HG02943 (cell line): ENCODE measurements around the gene SPATA22.
"Not testable (repeated sequence)": the region's sequence is repeated elsewhere in the genome, so short reads cannot be mapped to it uniquely, and the experiment has no call there.

Source experiments
- ATAC-seq: cut with Tn5 transposase; IDR thresholded peaks from one replicate; pipeline ENCODE4 v1.9.1; 2021; ENCODE audit warnings: mild to moderate bottlenecking, low read depth, moderate library complexity; ENCODE audit not compliant: unreplicated experiment

Gene SPATA22

DNA sequence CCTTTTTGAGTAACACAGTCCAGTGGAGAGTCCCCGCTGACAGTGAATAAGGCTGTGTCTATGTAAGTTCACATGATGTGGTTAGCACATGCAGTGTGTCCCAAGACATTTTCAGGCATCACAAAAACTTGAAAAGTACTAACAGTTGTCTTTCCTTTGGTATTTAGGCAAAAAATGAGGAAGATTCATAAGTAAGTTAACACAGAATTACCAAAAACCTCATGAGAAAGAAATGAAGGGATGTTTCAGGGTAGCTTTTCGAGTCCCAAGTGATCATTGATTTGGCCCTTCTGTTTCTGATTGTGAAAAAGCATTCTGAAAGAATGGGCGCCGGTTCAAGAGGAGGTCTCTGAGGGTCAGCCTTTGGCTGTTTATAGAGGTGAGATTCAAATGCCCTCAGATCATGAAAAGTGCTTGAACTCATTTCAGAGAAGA, 3.6 kb upstream of the SPATA22 start:
- no peak for ATAC-seq

- no peak for ATAC-seq
Measured at GRCh38 chr17:3474212-3474611, 2.6 kb upstream of the SPATA22 start.

- ATAC-seq = no peak
Measured at GRCh38 chr17:3472137-3472536, 518 bp upstream of the SPATA22 start.

DNA sequence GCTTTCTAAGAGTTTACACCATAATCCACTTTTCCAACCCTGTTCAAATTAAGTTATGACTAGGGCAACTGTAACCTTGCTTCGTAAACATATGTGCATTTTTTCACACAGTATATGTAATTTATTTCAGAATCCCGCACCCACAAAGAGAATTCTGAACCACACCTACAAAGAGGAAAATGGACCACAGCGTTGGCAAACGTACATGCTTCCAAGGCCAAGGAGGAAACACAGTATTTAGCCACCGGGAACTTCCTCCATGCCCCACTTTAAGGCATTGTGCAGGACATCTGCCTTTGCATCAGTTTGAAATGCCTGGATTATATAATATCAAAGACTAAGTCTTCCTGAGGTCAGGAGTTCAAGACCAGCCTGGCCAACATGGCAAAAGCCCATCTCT, 2.1 kb downstream of the SPATA22 start:
- no peak for ATAC-seq

DNA sequence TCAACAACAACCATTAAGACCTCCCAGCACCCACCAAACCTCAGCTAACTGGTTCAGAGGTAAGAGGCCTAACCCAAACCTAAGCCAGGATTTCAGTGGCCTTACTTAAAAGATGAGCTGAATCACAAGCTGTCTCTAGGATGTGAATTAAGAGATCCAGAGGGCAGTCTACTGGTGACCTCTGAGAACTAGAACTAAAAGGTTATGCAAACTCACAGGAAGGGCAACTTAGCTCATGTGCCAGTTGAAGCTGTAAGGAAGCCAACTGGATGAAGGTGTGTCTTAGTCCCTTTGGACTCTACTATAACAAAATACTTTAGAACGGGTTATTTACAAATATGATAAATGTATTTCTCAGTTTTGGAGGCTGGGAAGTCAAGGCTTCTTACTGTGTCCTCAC, 5.3 kb downstream of the SPATA22 start:
- ATAC-seq = not testable (repeated sequence)

DNA sequence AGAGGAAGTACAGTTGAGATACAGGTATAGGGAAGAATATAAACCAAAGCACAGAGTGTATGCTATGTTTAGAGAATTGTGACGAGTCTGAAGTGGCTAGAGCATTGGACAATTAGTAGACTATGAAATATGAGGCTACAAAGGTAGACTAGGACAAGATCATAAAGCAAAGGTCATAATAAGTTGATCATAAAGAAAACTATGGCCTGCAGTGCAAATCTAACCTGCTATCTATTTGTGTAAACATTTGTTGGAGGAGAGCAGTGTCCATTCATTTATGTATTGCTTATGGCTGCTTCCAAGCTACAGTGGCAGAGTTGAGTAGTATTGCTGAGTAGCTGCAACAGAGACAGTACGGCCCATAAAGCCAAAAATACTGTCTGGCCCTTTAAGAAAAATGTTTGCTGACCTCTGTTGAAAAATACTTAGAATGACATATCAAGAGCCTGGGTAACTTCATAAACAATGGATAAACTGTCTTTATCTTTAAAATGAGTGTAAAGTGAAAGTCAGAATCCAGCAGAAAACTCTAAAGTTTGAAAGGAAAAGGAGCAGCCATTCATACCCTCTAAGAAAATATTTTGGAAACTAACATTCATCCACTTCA, 23.5 kb downstream of the SPATA22 start:
- no peak for ATAC-seq

DNA sequence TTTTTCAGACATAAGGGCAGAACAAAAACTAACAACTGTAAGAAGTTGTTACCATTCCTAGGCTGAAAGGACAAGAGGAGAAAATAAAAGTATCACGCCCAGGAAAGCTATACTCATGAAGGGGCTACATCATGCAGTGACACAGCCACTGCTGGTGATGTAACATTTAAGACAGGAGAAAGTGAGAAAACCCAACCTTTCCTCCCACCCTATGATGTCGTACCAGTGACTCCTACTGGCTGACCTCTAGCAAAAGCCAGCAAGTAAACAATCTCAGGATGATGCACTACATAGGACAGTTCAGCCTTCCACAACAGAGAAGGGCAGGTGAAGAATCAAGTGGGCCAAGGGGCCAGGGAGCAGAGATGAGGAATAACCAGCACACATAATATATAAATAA, 24.0 kb downstream of the SPATA22 start:
- no peak for ATAC-seq

GRCh38 chr17:3440451-3440850, 31.2 kb downstream of the SPATA22 start:
- no peak for ATAC-seq

DNA sequence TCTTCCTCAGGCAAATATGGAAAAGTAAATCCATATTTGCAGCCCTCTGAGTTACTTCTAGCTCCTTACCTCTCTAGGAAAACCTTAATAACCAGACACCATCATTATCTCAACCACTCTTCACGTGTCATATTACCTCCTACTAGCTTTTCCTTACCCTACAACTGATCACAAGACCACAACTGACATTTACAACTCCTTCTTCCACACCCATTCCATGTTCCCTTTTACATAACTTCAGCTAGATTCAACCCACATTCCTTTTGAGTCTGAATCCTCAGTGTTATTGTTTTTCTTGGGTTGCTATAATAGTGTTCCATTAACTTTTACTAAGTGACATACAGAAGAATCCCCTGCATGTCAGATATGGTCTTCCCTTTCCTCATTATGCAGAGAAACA, 33.3 kb downstream of the SPATA22 start:
- ATAC-seq = no peak

DNA sequence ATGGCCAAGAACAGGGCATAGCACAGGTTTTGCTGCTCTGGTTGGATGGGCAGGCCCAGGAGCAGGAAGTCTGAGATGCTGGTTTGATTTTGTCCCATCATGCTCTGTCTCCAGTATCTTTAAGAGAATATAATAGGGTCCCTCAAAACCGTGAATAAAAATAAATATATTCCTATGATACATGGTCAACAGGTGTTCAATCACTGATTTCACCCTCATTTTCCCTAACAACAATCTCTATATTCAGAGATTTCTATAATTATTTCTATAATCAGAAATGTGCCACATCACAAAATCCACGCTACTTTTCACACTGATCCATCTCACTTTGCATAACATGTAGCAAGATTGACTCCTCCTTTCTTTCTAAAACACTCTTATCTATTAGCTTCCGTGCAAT, 37.9 kb downstream of the SPATA22 start, which contains the start of gene OR1E2:
OR1E2 (minus strand) TSS at position 101 of the 400 bp plus-strand sequence; CDS start at position 101, 0 bp downstream.
- ATAC-seq = no peak

- ATAC-seq = not testable (repeated sequence)
Measured at GRCh38 chr17:3433215-3433614, 38.4 kb downstream of the SPATA22 start.

GRCh38 chr17:3418222-3418621, 53.4 kb downstream of the SPATA22 start:
- no peak for ATAC-seq

DNA sequence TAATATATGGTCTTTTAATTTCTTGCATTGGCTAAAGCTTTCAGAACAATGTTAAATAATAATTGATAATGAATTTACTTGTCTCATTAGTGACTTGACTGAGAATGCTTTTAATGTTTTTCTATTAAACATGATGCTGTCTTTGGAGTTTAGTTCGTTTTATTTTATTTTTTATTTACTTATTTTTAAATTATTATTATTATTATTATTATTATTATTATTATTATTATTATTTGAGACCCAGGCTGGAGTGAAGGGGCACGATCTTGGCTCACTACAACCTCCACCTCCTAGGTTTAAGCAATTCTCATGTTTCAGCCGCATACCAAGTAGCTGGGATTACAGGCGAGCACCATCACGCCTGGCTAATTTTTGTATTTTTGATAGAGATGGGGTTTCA, 56.0 kb downstream of the SPATA22 start:
- no peak for ATAC-seq

DNA sequence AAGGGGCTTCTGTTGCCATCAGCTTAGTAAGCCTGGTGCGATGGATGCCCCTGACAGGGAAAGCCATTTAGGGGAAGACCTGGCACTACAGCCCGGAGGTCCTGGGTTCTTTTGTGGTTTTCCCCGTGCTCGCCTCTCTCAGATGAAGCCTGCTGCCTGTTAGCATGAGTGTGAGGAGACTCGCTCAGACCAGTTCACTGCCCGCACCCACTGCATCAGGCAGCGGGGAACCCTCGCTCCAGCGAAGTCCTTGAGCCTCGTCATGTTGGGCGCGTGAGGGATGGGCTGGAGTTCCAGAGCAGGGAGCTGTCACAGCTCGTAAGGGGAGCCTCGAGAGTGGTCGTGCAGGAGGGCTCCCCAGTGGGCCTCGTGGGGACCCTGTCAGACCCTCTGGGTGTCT, 59.4 kb downstream of the SPATA22 start:
- ATAC-seq = not testable (repeated sequence)

GRCh38 chr17:3411070-3411469, 60.5 kb downstream of the SPATA22 start, which contains the start of gene OR3A3:
OR3A3 (plus strand) TSS chr17:3411370.
- no peak for ATAC-seq

GRCh38 chr17:3403856-3404255, 67.8 kb downstream of the SPATA22 start:
- ATAC-seq = not testable (repeated sequence)

DNA sequence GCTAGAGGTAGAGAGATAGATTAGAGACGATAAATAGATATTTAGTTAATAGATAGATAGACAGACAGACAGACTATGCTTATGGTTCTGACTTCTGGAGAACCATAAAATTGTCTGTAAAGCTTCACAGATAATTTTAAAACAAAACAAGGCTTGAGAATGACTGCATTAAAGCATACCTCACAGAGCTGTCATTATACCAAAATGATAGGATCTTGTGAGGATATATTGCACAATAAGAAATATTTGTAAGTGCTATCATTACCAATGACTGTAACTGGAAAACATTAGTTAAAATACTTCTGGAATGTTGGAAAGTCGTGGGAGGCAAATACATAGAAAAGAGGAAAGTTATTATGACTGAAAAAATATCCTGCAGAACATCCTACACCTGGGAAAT, 69.8 kb downstream of the SPATA22 start:
- ATAC-seq = no peak

DNA sequence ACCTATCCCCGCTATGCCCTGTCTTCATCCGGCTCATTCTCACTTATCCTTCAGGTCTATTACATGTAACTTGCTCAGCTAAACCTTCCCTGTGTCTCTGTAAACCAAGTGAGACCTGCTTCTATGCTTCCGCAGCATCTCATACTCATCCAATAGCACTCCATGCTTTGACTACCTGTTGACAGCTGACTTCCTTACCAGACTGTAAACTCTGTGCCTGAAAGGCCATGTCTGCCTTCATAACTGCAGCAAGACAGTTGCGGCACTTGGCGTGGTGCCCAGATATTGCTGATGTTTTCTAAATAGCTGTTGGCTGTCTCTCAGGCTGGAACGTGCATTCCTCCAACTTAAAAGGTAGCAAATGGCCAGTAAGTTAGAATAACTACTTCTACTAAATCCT, 71.6 kb downstream of the SPATA22 start:
- ATAC-seq = no peak

DNA sequence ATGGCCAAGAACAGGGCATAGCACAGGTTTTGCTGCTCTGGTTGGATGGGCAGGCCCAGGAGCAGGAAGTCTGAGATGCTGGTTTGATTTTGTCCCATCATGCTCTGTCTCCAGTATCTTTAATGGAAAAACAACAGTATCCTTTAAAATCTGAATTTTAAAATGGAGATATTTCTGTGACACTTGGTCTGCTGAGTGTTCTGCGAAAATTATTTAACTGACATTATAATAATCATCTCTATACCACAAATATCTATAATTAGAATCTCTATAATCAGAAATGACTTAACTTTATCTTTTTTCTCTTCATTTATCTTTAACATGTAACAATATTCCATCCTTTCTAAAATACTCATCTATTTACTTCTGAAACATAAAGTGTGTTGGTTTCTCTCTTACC, 73.3 kb downstream of the SPATA22 start, which contains the start of gene OR1E1:
OR1E1 (minus strand) TSS at position 101 of the 400 bp plus-strand sequence; CDS start at position 101, 0 bp downstream.
- ATAC-seq = no peak

GRCh38 chr17:3397801-3398200, 73.8 kb downstream of the SPATA22 start:
- ATAC-seq = not testable (repeated sequence)
